GM21619 (cell line): ENCODE measurements around the gene H6PD.
A peak's percentile ranks its signal among the peaks of the same experiment; 100 is the strongest.

Source experiments
- ATAC-seq: cut with Tn5 transposase; IDR thresholded peaks from one replicate; pipeline ENCODE4 v1.9.1; 2021; ENCODE audit not compliant: unreplicated experiment

H6PD gene, protein sequence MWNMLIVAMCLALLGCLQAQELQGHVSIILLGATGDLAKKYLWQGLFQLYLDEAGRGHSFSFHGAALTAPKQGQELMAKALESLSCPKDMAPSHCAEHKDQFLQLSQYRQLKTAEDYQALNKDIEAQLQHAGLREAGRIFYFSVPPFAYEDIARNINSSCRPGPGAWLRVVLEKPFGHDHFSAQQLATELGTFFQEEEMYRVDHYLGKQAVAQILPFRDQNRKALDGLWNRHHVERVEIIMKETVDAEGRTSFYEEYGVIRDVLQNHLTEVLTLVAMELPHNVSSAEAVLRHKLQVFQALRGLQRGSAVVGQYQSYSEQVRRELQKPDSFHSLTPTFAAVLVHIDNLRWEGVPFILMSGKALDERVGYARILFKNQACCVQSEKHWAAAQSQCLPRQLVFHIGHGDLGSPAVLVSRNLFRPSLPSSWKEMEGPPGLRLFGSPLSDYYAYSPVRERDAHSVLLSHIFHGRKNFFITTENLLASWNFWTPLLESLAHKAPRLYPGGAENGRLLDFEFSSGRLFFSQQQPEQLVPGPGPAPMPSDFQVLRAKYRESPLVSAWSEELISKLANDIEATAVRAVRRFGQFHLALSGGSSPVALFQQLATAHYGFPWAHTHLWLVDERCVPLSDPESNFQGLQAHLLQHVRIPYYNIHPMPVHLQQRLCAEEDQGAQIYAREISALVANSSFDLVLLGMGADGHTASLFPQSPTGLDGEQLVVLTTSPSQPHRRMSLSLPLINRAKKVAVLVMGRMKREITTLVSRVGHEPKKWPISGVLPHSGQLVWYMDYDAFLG

GRCh38 chr1:9234223-9235095 is at the start of gene H6PD:
H6PD (plus strand) TSS chr1:9234774; CDS start chr1:9244935, 10,161 bp downstream.
- ATAC-seq: peak; percentile 63

DNA sequence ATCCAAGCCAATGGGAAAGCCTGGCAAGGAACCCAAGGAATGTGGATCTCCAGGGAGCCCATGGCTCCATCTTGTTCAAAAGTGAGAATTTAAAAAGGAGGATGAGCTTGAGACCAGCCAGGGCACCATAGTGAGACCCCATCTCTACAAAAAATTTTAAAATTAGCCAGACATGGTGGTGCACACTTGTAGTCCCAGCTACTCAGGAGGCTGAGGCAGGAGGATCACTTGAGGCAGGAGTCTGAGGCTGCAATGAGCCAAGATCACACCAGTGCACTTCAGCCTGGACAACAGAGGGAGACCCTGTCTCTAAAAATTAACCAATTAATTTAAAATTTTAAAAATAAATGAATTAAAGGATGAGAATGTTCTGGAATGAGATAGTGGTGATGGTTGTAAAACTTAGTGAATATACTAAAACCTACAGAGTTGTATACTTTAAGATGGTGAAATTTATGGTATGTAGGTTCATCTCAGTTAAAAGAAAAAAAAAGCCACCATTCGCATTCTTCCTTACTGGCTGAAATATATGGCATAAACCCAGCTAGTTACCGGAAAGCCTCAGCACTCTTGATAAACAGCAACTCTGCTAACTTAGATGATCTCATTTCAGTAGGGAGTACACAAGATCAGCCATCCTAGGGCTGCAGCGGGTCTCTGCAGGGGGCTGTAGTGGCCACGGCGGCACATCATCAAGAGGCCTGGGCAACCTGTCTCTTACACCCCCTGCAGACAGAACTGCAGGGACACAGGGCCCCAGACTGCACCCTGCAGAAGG is 48.3 kb upstream of the H6PD start:
- no peak for ATAC-seq

DNA sequence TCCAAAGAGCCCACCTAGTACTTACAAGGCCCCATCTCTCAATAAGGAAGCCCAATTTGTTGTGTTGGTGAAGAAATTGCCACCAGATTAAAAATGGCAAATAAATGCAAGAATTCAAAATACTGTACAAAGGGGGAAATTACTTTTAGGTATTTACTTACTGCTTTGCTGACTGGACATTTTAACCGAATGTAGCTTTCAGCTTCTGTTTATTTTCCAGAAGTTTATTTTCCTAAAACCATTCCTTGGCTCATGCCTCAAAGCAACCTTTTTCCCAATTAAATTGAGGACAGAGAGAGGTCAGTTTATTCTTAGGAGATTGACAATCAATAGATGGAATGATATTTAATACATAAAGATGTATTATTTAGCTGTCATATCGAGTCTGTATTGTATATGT is 47.6 kb upstream of the H6PD start:
- ATAC-seq: no peak

GRCh38 chr1:9190234-9190633 is 44.3 kb upstream of the H6PD start:
- ATAC-seq: no peak

DNA sequence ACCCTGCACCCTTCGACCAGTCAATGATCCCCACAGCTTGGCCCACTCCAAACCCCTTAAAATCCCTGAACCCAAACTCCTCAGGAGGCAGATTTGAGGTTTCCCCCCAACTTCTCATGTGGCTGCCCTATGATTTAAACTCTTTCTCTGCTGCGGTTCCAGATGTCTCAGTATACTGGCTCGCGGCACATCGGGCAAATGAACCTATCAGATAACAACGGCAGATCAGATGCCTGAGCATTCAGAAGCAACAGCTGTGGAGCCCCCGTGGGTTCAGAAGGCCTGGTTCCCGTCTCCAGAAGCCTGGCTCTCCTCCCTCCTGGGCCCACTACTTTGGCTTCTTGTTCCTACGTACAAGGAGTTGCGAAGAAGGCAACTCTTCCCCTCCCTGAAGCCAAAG is 43.3 kb upstream of the H6PD start:
- no peak for ATAC-seq

DNA sequence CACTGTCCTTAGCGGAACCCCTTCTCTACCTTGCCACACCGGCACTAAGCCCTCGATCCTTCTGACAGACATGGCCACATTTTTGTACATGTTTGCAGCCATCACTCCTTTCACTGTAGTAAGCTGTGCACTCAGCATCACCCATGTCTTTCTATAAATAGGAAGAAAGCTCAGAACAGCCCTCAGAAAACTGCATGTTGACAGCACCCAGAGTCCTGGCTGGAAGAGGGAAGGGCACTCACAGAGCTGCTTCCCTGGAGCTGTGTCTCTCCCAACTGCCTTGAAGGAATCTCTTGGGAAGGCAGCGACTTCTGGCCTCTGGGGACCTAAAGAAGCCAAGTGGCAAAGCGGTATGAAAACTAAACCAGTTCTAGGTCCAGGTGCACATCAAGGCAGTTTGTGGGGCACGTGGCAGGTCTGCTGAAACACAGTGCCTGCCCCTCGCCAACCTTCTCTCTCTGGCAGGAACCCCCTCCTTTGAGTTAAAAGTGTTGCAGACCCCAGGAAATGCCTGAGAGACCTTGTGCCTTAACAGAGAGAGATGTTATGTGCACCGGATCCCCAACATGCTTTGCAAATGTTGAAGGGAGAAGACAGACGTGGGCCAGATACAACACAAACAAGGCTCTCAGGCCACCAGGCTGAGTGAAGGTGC is 41.9 kb upstream of the H6PD start:
- ATAC-seq: no peak

DNA sequence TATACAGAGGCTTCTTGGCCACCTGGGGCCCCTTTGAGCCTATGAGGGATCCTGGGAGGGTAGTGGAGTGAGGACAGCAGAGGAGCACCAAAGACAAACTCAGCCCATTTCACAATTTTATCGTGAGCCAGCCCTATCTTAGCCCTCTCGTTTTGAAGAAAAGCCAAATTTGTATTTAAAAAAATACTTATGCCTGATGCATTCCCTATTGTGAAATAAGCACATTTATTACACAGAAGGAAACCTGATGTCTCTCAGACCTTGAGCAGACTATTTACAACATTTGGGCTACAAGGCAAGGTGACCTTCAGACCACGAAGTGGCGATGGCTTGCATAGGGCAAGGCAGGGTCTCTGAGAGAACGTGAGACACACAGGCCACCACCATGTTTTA is 41.3 kb upstream of the H6PD start:
- ATAC-seq: no peak

DNA sequence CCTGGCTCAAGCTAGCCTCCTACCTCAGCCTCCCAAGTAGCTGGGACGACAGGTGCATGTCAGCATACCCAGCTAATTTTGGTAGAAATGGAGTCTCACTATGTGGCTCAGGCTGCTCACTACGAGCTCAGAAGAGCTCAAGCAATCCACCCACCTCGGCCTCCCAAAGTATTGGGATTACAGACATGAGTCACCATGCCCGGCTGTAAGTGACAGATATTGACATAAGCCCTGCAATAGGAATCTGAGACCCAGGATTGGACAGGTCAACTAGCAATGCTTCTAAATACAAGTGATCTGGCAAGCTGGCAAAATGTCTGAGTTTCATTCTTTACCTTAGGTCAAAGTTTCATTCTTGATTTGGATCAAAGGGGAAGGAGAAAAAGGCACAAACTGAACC is 40.5 kb upstream of the H6PD start:
- no peak for ATAC-seq

DNA sequence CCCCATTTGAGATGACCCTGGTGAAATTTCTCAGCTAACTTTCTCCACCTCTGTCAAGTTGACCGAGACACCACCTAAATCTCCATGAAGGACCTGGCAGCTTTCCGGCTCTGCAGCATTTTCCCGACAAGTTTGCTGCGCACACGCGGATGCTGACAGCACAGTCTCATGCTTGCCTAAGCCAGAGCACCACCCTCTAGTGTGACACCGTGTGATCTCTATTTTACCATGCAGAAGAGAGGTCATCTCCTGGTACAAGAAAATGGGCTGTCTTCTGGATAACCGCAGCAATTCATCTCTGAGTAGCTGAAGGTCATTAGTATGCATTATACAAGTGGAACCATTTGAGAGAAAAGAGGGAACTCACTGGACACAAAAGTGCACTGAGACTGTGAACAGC is 38.9 kb upstream of the H6PD start:
- ATAC-seq: no peak

GRCh38 chr1:9196129-9197040 is 38.2 kb upstream of the H6PD start:
- peak; percentile 40 for ATAC-seq

- no peak for ATAC-seq
These were observed 37.1 kb upstream of the H6PD start for GRCh38 chr1:9197186-9198099.

DNA sequence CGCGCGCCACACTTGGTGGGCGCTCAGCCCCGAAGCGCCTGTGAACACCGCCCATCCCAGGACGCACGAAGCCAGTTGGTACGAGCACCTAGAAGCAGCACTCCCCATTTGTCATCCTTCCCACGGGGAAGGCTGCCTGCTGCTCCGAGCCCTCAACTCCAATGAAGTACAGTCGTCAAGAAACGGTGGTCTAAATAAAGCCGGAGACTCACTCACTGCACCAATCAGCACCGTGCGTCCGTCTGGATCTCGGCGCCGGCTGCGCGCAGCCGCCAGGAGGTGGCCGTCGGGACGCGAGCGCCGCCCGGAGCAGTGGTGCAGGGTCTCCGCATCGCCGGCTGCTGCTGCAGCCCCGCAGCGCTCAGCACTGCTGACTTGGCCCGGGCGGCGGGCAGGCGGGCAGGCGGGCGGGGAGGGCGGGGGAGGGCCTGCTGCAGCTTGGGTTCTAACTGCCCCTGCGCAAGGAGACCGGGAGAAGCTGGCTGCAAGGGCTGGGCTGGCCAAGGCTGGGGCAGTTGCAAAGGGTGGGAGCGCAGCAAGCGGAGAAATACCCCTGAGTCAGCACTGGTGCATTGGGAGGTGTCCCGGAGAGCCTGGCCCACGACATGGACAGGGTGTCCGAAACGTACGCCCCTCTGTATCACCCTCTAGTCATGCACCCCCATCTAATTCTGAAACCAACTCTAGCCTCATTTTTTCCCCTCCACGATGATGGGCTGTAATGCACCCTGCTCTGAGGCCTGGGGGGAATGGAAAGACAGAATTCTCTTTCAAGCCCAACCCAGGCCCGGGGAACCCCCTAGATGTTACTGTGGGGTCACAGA is 35.8 kb upstream of the H6PD start:
- no peak for ATAC-seq

- no peak for ATAC-seq
These were observed 34.1 kb upstream of the H6PD start for GRCh38 chr1:9200441-9200840.

DNA sequence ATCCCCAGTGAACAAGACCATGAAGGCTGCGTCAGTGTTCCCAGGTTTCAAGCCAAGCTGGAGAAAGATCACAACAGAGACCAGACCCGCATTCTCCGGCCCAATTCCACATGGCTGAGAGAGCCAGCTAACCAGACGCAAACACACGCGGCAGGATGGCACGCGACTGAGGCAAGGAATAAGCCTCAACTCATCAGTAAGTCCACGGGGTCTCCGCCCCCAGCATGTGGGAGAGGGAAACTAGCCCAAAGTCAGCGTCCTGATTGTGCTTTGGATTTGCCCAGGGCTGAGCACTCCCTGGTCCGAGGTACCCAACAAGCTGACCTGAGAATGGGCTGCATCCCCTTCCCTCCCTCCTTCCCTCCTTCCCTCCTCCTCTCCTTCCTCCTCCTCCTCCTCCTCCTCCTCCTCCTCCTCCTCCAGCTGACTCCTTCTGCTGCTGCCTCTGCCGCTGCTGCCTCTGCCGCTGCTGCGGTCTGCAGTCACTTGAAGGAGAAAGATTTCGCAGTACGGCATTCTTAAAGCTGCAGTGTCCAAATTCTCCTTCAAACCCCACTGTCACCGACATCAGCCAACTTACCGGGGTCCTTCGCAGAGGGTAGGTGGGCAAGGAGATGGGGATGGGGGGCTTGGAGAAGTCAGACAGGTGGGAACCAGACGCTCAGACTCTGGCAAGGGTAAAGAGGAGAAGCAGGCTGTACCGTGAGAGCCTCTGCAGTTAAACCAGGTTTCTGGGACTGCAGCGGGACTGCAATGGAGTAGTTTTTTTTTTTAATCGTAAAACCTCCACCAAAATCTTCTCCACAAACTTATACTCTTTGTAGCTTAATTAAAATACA is 33.0 kb upstream of the H6PD start:
- ATAC-seq: no peak

- no peak for ATAC-seq
These were observed 32.2 kb upstream of the H6PD start for GRCh38 chr1:9202240-9202870.

DNA sequence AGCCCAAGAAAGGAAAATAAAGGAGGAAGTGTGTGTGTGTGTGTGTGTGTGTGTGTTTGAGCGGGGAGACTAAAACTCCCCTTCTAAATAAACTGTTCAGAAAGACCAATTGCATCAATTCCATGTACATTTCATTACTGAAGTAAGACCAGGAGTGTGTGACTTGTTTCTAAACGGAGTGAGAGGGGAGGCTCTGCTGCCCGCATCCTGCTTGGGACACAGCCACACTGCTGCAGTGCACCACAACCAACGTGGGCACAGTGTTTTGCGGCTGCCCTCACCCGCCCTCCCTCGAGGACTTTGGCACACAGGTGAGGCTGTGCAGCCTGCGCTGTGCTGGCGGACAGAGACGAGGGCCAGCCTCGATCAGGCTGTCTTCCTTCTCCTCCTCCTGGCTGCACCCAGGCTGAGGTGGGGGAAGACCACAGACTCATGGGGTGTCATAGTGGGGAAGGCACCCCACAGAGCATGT is 31.0 kb upstream of the H6PD start:
- ATAC-seq: no peak
